H9 (cell line): Measurements from ENCODE around the gene SRCAP. TPM values are rescaled to one million over a fixed set of nuclear protein-coding genes. Genes with fewer than 3 reads are reported as not detected.

ENCODE experiments used
- DNase-seq: peaks from one replicate; pipeline ENCODE4 v3.0.0-alpha.2; 2017
- H2AFZ ChIP-seq: one replicate; pipeline ENCODE4 v1.6.1; 2013; ENCODE audit warnings: mild to moderate bottlenecking, low read length, control low read depth, moderate library complexity
- H2AK5ac ChIP-seq: 2 replicates; pipeline ENCODE4 v1.6.1; 2013; ENCODE audit warnings: low read length, control low read depth, mixed read lengths; ENCODE audit not compliant: insufficient read length
- H2BK120ac ChIP-seq: one replicate; pipeline ENCODE4 v1.6.1; 2013; ENCODE audit warnings: low read depth, mild to moderate bottlenecking, low read length, control low read depth, inconsistent platforms; ENCODE audit not compliant: poor library complexity, severe bottlenecking
- H2BK12ac ChIP-seq: 2 replicates; pipeline ENCODE4 v1.6.1; 2013; ENCODE audit warnings: low read length, control low read depth, mixed read lengths, low read depth; ENCODE audit not compliant: insufficient read length
- H2BK15ac ChIP-seq: 2 replicates; pipeline ENCODE4 v1.6.1; 2013; ENCODE audit warnings: low read depth, low read length, control low read depth
- H2BK20ac ChIP-seq: one replicate; pipeline ENCODE4 v1.6.1; 2013; ENCODE audit warnings: low read depth, mild to moderate bottlenecking, low read length, control low read depth, inconsistent platforms; ENCODE audit not compliant: poor library complexity, severe bottlenecking
- H2BK5ac ChIP-seq: 2 replicates; pipeline ENCODE4 v1.6.1; 2013; ENCODE audit warnings: low read length, control low read depth, mixed read lengths; ENCODE audit not compliant: insufficient read length
- H3K14ac ChIP-seq: 2 replicates; pipeline ENCODE4 v1.6.1; 2013; ENCODE audit warnings: low read length, control low read depth; ENCODE audit not compliant: insufficient read depth
- H3K18ac ChIP-seq: 2 replicates; pipeline ENCODE4 v1.6.1; 2013; ENCODE audit warnings: low read depth, mild to moderate bottlenecking, mixed read lengths, low read length, control low read depth; ENCODE audit not compliant: insufficient read length
- H3K23ac ChIP-seq: 2 replicates; pipeline ENCODE4 v1.6.1; 2013; ENCODE audit warnings: low read length, control low read depth, mixed read lengths, low read depth; ENCODE audit not compliant: insufficient read length
- H3K23me2 ChIP-seq: 2 replicates; pipeline ENCODE4 v1.6.1; 2013; ENCODE audit warnings: low read depth, mild to moderate bottlenecking, mixed read lengths, low read length, control low read depth; ENCODE audit not compliant: insufficient read length, poor library complexity, severe bottlenecking
- H3K27ac ChIP-seq: 2 replicates; pipeline ENCODE4 v1.5.1; 2013; ENCODE audit warnings: low read length, control low read depth, mixed read lengths, low read depth; ENCODE audit not compliant: insufficient read length
- H3K27me3 ChIP-seq: 2 replicates; pipeline ENCODE4 v1.6.1; 2013; ENCODE audit warnings: low read length, control low read depth, inconsistent platforms; ENCODE audit not compliant: insufficient read depth
- H3K4ac ChIP-seq: 2 replicates; pipeline ENCODE4 v1.6.1; 2013; ENCODE audit warnings: low read depth, mild to moderate bottlenecking, control low read depth, inconsistent platforms, low read length, moderate library complexity
- H3K4me1 ChIP-seq: 2 replicates; pipeline ENCODE4 v1.6.1; 2013; ENCODE audit warnings: low read length, control low read depth, inconsistent platforms; ENCODE audit not compliant: insufficient read depth
- H3K4me2 ChIP-seq: 2 replicates; pipeline ENCODE4 v1.6.1; 2013; ENCODE audit warnings: low read length, control low read depth, mixed read lengths; ENCODE audit not compliant: insufficient read length, insufficient read depth
- H3K56ac ChIP-seq: 2 replicates; pipeline ENCODE4 v1.6.1; 2013; ENCODE audit warnings: low read depth, mild to moderate bottlenecking, mixed read lengths, low read length, control low read depth; ENCODE audit not compliant: insufficient read length
- H3K79me1 ChIP-seq: 2 replicates; pipeline ENCODE4 v1.6.1; 2013; ENCODE audit warnings: low read depth, mild to moderate bottlenecking, moderate library complexity, low read length, control low read depth, inconsistent platforms; ENCODE audit not compliant: insufficient read depth, poor library complexity, severe bottlenecking
- H3K79me2 ChIP-seq: 2 replicates; pipeline ENCODE4 v1.6.1; 2013; ENCODE audit warnings: low read length, control low read depth, inconsistent platforms; ENCODE audit not compliant: insufficient read depth
- H3K9ac ChIP-seq: 2 replicates; pipeline ENCODE4 v1.6.1; 2013; ENCODE audit warnings: low read length, control low read depth, mixed read lengths; ENCODE audit not compliant: insufficient read length; ENCODE audit errors: extremely low read depth
- H3K9me3 ChIP-seq: one replicate; pipeline ENCODE4 v1.6.1; 2013; ENCODE audit warnings: low read depth, low read length, inconsistent platforms; ENCODE audit not compliant: control insufficient read depth
- H3T11ph ChIP-seq: one replicate; pipeline ENCODE4 v1.6.1; 2013; ENCODE audit warnings: mild to moderate bottlenecking, low read length, control low read depth, inconsistent platforms
- H4K20me1 ChIP-seq: one replicate; pipeline ENCODE4 v1.6.1; 2013; ENCODE audit not compliant: control insufficient read depth, insufficient read length, insufficient read depth
- H4K5ac ChIP-seq: 2 replicates; pipeline ENCODE4 v1.6.1; 2013; ENCODE audit warnings: low read depth, mild to moderate bottlenecking, mixed read lengths, low read length, control low read depth; ENCODE audit not compliant: insufficient read length
- H4K8ac ChIP-seq: replicated peaks from 2 replicates; pipeline ENCODE4 v1.6.1; 2013; ENCODE audit warnings: low read length, control low read depth, mixed read lengths, low read depth; ENCODE audit not compliant: insufficient read length
- H4K91ac ChIP-seq: 2 replicates; pipeline ENCODE4 v1.6.1; 2013; ENCODE audit warnings: low read depth, mild to moderate bottlenecking, moderate library complexity, mixed read lengths, low read length, control low read depth; ENCODE audit not compliant: insufficient read length
- H3K27ac Mint-ChIP-seq, 3 experiments: 2 replicates in 2 of 3; 3 replicates in 1 of 3; pipeline ENCODE4 v1.8.0; 2020 to 2021; ENCODE audit warnings: mixed read lengths in 3 of 3, mild to moderate bottlenecking in 1 of 3, moderate library complexity in 1 of 3
- H3K27me3 Mint-ChIP-seq: 2 replicates; pipeline ENCODE4 v1.8.0; 2021; ENCODE audit warnings: low read depth, mild to moderate bottlenecking, moderate library complexity, mixed read lengths
- H3K36me3 Mint-ChIP-seq, 3 experiments: 2 replicates in 2 of 3; 3 replicates in 1 of 3; pipeline ENCODE4 v1.8.0; 2020 to 2021; ENCODE audit warnings: low read depth in 3 of 3, mixed read lengths in 3 of 3; ENCODE audit not compliant: insufficient read depth in 1 of 3
- H3K4me1 Mint-ChIP-seq, 2 experiments: 2 replicates each; pipeline ENCODE4 v1.8.0; 2020; ENCODE audit warnings: mixed read lengths in 2 of 2
- H3K4me3 Mint-ChIP-seq, 2 experiments: 2 replicates in 1 of 2; 3 replicates in 1 of 2; pipeline ENCODE4 v1.8.0; 2020 to 2021; ENCODE audit warnings: mild to moderate bottlenecking in 2 of 2, mixed read lengths in 2 of 2, moderate library complexity in 1 of 2
- H3K9me3 Mint-ChIP-seq, 2 experiments: 2 replicates in 1 of 2; 3 replicates in 1 of 2; pipeline ENCODE4 v1.8.0; 2020; ENCODE audit warnings: mild to moderate bottlenecking in 2 of 2, mixed read lengths in 2 of 2, moderate library complexity in 1 of 2
- WGBS: extraction: QIAGEN DNeasy Blood & Tissue Kit; methylation state at CpG from one replicate; pipeline ENCODE4 v1.1.7; 2013; ENCODE audit warnings: missing lambda C conversion rate, low lambda C conversion rate, mixed read lengths; ENCODE audit not compliant: insufficient read length; ENCODE audit errors: extremely low coverage; 5-methylcytosine and 5-hydroxymethylcytosine counted together
- total RNA-seq: library from RNA; stranded (reverse); gene quantifications from 2 replicates; pipeline ENCODE4 v1.2.1, GENCODE V29; 2021
- TF ChIP-seq, protein P1 (sequence below): fragments of 200-600 bp; sonication (generic); conservative IDR thresholded peaks from 3 replicates; pipeline ENCODE4 v1.8.0; 2021; ENCODE audit warnings: antibody characterized with exemption, mild to moderate bottlenecking

SRCAP gene
- total RNA-seq, 1 experiment from 2014 or later = 63.1 TPM

DNA sequence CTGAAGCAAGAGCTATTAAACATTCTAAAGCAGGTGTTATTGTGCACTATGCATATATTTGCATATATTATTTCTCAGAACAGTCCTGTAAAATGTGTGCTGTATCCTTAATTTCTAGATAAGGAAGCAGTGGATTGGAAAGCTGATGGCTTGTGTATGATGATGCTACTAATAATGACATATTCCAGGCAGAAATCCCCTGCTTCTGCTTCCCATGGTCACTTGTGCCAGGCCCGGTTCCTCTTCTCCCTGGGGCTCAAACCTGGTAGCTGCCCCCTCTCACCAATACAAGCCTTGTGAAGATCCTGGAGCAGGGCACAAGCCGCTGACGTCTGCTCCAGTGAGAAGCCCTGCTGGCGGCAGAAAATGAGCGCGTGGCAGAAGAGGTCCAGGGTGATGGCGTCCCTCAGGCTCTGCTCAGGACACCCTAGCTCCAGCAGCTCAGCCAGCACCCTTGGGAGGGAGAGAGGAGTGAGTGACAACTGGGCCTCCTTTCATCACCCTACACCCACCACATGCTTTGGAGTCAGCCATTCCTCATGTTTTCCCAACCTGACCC lies 61.1 kb downstream of the SRCAP start:
- H2BK15ac ChIP-seq = no peak overlapping the region
- H3K18ac ChIP-seq = no peak overlapping the region
- H3K27ac ChIP-seq = no peak overlapping the region
- Mint-ChIP-seq H3K4me3 (peak overlapping the region; percentile 91 to 97; a peak in 3 of 5 replicates), H3K27me3 (no peaks in the 10 kb centered on the region), H3K36me3 (peaks cover 20 to 57% (median 40%) of the 10 kb centered on the region in 3 experiments), H3K4me1 (peaks cover 17 to 18% of the 10 kb centered on the region in 2 experiments), H3K27ac (peak overlapping the region in 1 of 3 experiments; percentile 48; a peak in 1 of 7 replicates), H3K9me3 (no peaks in the 10 kb centered on the region)
- no peak overlapping the region for H2AFZ ChIP-seq
- no peaks in the 10 kb centered on the region for H4K20me1 ChIP-seq
- H3K23ac ChIP-seq = no peak overlapping the region
- no peak overlapping the region for H4K5ac ChIP-seq
- H3K9ac ChIP-seq = no peak overlapping the region
- H2BK120ac ChIP-seq = no peak overlapping the region
- no peak overlapping the region for H2BK5ac ChIP-seq
- H3K9me3 ChIP-seq = no peaks in the 10 kb centered on the region
- H3K27me3 ChIP-seq = no peaks in the 10 kb centered on the region
- H3K4me1 ChIP-seq = no peaks in the 10 kb centered on the region
- H3K4me2 ChIP-seq = no peak overlapping the region
- H4K91ac ChIP-seq = no peak overlapping the region
- H2AK5ac ChIP-seq = no peak overlapping the region
- WGBS = no CpG with 5 or more reads among the region's 7 CpGs
- H3K4ac ChIP-seq = no peak overlapping the region
- no peak overlapping the region for H4K8ac ChIP-seq
- no peak for DNase-seq
- H3K79me2 ChIP-seq = no peaks in the 10 kb centered on the region
- no peak overlapping the region for H2BK20ac ChIP-seq
- TF ChIP-seq, protein P1, sequence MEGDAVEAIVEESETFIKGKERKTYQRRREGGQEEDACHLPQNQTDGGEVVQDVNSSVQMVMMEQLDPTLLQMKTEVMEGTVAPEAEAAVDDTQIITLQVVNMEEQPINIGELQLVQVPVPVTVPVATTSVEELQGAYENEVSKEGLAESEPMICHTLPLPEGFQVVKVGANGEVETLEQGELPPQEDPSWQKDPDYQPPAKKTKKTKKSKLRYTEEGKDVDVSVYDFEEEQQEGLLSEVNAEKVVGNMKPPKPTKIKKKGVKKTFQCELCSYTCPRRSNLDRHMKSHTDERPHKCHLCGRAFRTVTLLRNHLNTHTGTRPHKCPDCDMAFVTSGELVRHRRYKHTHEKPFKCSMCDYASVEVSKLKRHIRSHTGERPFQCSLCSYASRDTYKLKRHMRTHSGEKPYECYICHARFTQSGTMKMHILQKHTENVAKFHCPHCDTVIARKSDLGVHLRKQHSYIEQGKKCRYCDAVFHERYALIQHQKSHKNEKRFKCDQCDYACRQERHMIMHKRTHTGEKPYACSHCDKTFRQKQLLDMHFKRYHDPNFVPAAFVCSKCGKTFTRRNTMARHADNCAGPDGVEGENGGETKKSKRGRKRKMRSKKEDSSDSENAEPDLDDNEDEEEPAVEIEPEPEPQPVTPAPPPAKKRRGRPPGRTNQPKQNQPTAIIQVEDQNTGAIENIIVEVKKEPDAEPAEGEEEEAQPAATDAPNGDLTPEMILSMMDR = no peak
- H3K23me2 ChIP-seq = peaks cover 20% of the 10 kb centered on the region
- no peak overlapping the region for H3K56ac ChIP-seq
- no peak overlapping the region for H3K14ac ChIP-seq
- no peak overlapping the region for H3T11ph ChIP-seq
- peaks cover 6% of the 10 kb centered on the region for H3K79me1 ChIP-seq
- H2BK12ac ChIP-seq = no peak overlapping the region
